ENCODE measurements around the gene ARHGEF26.

ARHGEF26 gene

DNA sequence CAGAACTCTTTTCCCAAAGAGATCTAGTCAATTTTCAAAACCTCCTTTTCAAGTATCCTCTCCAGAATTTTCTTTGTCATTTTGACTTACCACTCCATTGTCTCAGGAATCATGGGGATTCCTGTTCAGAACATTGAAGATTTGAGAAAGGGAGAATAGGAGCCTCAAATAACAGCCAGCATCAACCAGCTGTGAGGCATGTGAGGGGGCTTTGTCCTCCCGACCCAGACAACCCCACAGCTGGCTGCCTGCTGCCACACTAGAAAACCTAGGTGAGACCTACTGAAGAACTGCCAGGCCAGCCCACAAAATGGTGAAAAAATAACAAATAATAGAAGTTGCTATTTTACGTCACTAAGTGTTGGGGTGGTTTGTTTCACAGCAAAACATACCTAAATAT, 5.9 kb upstream of the ARHGEF26 start:
- DNase-seq: no peak

DNA sequence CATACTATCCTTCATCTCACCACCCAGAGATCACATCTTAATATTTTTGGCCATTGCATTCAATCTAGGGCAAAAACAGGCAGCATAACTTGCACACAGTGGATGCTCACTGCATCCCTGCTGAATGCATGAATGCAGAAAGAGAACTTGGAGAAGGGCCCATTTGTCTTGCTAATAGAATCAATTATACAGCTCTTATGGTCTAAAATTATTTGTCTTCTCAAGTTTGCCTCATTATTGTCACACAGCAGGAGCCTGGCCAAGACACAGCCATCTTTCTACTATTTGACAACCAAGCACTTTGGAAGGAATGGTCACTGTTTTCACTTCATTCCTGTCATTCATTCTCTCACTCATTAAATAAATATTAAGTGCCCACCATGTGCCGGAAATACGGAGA, 1.2 kb upstream of the ARHGEF26 start:
- DNase-seq: no peak

DNA sequence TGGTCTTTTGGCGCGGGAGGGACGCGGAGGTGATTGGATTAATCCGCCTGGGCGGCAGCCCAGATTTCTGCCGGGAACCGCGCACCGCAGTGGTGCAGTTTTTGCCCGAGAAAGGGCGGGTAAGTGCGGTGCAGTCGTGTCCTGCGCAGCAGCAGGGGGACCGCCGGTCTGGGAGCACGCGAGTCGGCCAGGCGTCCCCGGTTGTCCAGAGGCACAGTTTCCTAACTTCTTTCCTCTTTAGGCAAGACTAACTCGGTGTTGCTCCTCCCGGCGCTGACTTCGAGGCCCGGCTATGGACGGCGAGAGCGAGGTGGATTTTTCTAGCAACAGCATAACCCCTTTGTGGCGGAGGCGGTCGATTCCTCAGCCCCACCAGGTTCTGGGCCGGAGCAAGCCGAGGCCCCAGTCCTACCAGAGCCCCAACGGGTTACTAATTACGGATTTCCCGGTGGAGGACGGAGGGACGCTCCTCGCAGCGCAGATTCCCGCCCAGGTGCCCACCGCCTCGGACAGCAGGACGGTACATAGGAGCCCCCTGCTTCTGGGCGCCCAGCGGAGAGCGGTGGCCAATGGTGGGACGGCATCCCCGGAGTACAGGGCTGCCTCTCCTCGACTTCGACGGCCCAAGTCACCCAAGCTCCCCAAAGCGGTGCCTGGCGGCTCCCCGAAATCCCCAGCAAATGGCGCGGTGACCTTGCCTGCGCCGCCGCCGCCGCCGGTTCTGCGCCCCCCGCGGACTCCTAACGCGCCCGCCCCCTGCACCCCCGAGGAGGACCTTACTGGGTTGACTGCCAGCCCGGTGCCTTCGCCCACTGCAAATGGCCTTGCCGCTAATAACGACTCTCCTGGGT, 736 bp downstream of the ARHGEF26 start:
- DNase-seq: peak; percentile 56 to 64

DNA sequence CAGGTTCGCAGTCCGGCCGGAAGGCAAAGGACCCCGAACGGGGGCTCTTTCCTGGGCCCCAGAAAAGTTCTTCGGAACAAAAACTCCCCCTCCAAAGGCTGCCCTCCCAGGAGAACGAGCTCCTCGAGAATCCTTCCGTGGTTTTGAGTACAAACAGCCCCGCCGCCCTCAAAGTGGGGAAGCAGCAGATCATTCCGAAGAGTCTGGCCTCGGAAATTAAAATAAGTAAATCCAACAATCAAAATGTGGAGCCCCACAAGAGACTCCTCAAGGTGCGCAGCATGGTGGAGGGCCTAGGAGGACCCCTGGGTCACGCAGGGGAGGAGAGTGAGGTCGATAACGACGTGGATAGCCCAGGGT, 1.3 kb downstream of the ARHGEF26 start:
- no peak for DNase-seq

DNA sequence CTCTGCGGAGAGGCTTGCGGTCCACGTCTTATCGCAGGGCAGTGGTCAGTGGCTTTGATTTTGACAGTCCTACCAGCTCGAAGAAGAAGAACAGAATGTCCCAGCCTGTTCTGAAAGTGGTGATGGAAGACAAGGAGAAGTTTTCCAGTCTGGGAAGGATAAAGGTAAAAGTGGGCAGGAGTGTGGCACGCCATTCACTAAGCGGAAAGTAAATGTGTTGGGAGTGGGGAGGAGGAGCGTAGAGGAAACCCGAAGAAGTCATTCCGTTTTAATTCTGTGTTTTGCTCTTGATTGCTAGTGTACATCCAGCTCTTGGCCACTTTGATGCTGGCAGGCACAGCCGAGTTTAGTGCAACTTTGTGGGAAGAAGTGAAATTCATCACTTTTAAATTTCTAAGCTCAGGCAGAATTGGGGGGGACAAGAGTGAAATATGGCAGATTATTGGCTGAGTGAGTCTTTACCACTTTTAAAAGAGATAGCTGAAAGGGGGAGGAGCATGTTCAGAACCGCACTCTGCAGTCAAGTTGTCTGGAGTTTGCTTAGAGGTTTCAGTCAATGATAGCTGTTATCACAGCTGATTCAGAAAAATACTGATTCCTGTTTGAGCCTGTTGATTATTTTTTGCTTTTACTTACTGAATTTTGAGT, 1.8 kb downstream of the ARHGEF26 start:
- peak in 1 of 2 experiments; percentile 30 for DNase-seq

DNA sequence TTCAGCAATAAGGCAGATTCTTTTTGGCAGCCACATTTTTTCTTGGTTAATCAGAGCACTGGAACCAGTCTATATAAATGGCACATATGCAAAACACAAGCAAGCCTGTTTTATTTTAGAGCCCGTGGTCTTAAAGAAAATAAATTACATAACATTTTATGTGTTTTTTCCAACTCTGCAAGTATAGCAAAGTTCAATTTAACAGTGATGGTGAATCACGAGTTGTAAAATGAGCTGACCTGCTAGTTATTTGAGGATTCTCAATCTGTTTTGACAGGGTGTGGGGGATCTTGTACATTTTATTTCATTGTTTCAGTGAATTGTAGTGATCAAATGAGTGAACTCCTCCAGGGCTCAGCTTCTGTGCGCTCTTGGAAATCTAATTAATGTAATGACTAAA, 2.7 kb downstream of the ARHGEF26 start:
- no peak for DNase-seq

DNA sequence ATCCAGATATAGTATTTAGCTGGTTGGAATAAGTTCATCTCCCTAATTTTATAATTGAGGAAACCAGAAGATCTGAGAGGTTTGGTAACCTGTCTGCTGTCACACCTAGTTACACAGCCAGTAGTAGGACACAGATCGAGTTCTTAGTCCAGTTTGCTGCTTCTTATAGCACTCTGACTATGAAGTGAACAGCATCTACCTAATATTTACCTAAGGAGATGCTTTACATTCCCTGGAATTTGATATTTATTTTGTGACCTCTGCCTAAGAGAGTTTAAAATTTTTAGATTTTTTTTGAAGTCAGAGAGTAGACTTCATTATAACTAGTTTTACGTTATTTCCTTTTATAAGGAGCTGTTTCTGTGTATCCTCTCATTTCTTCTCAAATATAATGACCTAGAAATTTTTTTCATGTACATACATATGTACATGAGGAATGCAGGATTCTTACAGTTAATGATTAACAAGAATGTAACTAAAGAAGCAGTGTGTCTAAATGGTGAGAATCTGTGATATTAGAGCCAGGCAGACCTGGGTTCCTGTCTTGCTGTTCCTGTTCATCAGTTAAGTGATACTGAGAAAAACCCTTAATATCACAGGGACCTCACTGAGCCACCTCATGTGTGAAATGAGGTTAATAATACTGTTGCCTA, 4.3 kb downstream of the ARHGEF26 start:
- DNase-seq: no peak

DNA sequence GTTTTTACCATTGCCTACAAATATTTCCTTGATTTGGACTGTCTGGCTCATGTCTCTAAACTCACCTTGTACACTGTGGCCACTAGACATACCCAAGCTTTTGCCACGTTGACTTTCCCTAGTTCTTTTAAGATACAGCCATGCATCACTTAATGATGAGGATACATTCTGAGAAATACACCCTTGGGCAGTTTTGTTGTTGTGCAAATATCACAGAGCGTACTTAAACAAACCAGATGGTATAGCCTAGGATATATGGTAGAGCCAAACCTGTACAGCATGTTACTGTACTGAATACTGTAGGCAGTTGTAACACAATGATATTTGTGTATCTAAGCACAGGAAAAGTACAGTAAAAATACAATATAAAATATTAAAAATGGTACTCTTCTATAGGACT, 5.5 kb downstream of the ARHGEF26 start:
- no peak for DNase-seq

DNA sequence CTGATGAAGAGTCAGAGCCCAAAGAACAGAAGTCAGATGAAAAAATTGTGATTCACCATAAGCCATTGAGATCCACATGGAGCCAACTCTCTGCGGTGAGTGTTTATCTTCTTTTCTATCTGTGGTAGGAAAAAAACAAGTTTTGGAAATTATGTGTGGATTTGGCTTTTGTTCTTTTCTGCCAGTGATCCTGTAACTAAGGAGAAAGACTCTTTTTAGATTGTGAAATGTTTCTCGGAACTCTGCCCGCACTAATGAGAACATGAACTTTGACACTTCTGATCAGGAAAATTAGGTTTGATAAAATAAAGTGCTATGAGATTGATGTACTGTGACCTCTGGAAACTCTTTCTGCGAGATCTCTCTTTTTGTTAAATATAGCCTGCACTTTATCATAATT, 8.4 kb downstream of the ARHGEF26 start:
- DNase-seq: no peak

DNA sequence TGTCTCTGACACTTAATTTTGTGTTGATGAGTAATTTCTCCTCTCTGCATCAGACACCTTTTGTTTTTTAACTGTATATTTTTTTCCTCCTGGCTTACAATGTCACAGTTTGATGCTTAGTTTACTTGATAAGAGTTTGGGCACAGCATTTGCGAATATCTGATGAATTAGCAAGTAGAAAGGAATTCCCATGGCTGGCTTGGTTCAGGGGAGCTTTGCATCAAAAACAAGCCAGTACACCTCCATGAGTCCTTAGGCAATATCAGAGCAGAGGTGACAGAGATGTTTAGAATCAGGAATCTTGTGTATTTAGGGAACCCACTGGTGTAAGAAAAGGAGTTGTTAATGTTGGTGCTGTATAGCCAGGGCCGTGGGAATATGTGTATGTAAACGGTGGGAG, 9.3 kb downstream of the ARHGEF26 start:
- no peak for DNase-seq

DNA sequence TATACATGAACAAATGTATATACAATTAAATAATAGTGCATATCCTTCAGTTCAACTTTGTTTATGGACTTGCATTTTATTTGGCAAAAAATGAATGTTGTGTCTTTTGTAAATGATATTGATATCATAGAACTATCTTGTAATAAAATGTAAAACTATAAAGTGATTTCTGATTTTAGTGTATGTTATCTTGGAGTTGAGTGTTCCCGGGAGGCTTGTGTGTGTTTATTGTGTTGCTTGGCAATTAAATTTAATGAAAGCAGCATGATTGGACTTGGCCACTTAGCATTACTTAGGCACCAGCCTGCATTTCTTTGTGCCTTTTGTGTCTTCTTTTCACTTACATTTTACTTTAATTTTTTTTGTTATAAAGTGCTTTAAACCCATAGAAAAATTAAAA, 10.6 kb downstream of the ARHGEF26 start:
- DNase-seq: no peak

DNA sequence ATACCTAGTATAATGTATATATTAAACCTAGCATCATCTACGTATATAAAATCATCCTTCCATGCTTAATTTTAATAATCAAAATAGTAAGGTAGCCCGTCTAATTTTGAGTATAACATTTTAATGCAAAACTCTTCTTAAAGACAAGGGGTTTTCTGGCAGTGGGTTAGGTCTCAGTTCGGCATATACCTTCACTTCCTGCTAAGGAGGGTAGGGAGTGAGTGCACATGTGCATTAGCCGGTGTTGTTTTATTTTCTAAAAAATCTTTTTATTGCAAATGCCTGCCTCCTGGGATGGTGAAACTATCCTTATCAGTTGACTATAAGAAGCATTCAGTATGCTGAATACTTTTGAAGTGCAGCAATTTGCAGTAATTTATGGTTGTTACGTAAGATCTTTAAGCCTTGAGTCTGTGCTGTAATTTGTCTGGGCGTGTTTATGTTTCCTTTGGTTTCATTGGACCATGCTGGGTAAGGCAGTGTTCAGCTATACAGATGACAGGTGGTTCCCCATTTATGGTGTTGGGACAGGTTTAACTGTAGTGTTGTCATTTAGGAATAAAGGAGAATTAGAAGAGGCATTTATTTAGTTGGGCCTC, 11.7 kb downstream of the ARHGEF26 start:
- DNase-seq: peak; percentile 70 to 88

DNA sequence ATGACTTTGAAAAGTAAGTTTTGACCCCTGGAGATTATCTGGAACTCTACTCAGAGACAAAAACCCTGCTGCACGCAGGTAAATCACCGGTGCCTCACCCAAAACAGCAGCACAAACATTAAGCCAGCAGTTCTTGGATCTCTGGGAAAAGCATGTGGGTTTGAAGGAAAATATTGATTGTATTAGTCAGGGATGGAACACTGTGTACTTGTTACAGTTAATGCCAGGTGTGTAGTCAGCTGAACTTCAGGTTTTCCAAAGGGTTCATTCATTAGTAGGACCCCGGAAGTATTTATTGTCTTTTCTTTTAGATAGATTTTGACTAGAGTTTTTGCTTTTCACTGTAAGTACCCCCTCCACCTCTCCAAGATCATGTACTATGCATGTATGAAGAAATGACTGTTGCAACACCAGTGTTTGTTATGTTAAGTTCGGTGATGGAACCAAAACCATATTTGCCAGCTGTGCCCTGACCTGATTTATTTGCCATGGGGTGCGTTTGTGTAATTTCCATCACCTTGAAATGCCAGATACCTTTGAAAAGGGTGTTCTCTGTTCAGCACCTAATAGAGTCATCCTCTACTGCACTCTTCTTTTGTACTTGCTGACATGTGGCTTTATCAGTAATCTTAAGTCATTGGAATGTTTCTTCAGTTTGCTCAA, 14.5 kb downstream of the ARHGEF26 start:
- no peak for DNase-seq

DNA sequence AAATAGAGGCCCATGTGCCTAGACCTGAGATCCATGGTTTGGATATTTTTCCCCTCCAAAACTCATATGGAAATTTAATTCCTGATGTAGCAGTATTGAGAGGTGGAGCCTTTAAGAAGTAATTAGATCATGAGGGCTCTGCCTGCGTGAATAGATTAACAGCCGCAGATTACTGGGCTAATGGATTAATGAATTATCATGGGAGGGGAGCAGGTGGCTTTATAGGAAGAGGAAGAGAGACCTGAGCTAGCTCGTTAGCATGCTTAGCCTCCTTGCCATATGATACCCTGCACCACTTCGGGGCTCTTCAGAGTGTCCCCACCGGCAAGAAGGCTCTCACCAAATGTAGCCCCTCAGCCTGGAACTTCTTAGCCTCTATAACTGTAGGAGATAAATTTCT, 15.8 kb downstream of the ARHGEF26 start:
- DNase-seq: peak; percentile 98 to 99

DNA sequence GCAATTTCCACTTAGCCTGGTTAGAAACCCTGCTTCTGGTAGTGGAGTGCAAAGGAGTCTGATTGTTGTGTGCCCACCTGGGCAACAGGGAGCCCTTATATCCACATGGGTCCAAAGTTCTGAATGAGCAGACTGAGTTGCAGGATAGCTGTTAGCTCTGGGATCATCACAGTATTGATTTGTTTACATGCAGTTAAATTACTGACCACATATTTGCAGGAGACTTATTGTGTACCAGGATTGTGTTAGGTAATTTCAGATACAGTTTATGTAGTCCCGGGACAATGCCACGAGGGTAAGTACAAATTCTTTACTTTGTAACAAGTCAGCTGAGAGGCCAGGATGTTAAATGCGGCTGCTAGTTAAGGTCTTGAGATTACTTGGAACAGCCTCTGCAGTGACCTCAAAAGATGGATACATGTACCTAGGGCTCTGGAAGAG, 18.8 kb downstream of the ARHGEF26 start:
- DNase-seq: no peak

DNA sequence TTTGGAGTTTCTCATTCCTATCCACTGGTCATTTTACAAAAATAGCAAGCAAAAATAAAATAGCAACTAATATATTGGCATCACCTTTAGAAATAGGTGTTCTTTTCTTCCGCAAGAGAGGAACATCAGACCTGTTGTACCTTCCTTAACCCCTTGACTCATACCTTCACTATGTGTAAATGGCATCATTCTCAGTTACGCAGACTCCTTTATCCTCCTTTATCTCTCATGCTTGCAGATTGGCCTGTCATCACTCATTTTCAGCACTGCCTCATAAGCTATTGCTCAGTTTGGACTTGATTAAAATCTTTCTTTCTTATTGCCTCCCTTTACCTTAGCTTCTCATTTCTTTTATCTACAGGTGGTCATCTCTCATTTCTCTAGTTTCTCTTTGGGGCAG, 21.4 kb downstream of the ARHGEF26 start:
- no peak for DNase-seq

DNA sequence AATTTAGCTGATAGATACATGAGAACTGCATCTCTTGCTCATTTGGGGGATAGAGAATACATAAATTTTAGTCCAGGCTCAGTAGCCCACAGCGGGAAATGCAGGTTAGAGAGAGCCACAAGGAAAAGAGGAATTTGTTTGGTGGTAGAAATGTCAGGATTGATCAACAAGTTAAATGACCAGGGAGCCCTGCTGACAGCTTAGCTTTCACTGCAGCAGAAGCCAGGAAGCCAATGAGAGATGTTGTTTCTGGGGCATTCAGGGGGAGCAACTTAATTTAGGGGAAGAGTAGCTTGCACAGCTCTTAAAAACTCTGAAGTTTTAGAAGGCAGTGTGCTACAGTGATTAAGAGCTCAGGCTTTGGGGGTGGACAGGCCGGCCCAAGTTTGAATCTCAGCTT, 22.7 kb downstream of the ARHGEF26 start:
- DNase-seq: no peak

DNA sequence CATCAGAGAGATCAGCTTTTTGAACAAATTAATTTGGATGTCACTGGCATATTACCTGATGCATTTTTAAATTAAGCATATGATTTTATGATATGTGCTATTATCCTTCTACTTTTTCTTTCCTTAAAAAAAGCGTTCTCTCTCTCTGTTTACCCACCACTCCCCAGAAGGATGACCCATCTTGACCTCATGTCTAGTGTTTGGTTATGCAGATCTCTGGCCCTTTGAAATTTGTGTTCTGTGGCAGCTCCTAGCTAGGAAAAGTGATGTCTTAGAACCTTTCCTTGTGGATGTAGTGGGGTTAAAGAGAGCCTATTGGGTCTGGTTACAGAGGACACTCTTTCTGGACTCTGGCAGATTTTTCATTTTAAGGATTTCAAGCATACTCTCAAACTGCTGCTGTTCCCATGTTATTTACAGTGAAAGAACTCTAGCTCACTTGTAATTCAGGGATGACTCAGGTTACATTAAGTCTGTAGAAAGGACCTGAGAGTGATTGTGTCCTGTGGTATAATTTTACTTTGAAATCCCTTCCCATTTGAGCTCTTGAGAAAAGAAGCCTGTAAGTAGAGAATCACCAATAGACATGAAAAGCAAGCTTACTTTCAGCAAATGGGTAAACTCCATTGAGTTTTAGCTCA, 23.8 kb downstream of the ARHGEF26 start:
- DNase-seq: peak in 1 of 2 experiments; percentile 38

DNA sequence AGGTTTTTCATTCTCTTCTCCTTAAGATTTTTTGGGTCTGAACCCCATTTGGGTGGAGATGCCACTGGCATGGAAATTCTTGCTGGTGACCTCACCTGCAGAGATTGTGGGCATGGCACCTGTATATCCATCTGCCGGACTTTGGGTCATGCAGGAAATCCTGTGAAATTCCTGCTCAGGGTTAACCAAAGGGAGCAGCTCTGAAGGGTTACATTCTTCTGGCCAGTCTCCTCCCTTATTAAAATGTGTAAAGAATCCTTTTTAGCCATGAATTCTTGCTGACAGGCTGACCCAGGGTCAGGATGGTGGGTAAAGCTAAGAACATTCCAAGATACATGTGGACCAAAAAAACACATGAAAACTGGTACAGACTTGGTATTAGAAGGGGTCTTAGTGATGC, 27.4 kb downstream of the ARHGEF26 start:
- DNase-seq: no peak

DNA sequence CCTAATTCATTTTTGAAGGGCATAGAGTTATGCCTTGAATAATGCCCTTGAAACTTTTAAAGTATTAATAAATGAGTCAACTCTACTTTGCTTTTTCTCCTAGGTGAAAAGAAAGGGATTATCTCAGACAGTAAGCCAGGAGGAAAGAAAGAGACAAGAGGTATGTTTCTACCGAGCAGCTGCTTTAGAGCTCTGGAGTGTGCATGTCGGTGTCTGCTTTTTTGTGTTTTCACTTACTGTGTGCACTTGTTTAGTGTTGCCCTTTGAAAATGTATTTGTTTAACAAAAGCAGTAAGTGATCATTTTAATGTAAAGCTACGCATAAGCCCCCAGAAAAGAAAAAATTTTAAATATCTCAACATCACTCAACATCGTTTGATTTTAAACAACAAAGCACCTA, 28.1 kb downstream of the ARHGEF26 start:
- DNase-seq: no peak

DNA sequence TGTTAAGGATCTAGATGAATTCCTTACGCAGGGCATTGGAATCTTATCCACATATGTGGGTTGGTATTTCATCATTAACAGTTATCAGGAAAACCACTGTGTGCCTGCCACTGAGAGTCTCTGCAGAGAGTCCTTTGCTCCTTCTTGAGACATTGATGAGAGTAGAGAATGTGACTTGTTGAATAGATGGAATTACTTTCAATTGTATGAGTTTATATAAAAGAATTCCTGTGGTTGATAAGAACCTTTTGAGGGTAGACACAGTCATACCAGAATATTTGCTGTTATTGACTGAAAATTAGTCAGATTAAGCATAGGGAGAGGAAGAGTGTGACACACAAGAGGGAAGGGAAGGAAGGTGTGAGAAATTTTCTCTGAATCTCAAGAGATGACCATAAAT, 30.8 kb downstream of the ARHGEF26 start:
- no peak for DNase-seq

DNA sequence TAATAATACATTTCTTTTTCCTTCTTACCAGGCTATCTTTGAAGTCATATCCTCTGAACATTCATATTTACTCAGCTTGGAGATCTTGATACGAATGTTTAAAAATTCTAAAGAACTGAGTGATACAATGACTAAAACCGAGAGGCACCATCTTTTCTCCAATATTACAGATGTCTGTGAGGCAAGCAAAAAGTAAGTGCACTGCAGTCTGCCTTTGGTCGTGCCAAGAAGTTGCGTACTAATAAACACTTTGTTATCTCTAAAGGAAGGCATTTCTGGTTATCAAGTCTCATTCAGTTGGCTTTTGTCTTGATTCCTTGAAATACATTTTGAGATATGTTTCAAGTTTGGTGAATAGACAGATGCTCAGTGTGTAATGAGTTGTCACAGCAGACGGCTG, 31.6 kb downstream of the ARHGEF26 start:
- no peak for DNase-seq

DNA sequence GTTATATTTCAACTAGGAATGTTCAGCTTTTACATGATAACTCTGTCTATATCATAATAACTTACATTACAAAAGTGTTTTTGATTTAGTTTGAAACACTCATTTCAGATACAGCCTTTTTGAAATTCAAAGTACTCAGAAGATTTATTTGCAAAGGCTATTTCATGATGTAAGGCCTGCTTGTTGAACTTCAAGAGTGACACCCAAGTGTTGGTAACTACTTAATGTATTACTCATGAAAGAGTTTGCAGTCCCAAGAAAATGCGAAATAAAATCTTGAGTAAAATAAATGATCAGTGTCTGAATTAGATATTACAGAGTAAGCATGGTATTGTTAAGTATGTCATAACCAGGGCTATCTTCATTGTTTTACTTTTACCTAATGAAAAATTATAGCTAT, 35.3 kb downstream of the ARHGEF26 start:
- no peak for DNase-seq
